Neural cell (in vitro differentiated cells): Measurements from ENCODE around the gene BBOF1. TPM values are rescaled to one million over a fixed set of nuclear protein-coding genes. Genes with fewer than 3 reads are reported as not detected.

ENCODE experiments used
- H2AFZ ChIP-seq: fragments of 200-600, 300-800 bp; sonication (generic), shearing (Covaris generic); 2 replicates; pipeline ENCODE4 v1.6.0; 2014; ENCODE audit warnings: low read depth, mild to moderate bottlenecking, antibody characterized with exemption, low read length, moderate library complexity
- H3F3A ChIP-seq: fragments of 200-600 bp; shearing (Covaris generic); 2 replicates; pipeline ENCODE4 v1.6.1; 2016; ENCODE audit warnings: mild to moderate bottlenecking, moderate library complexity, mixed read lengths, antibody characterized with exemption, low read length; ENCODE audit not compliant: insufficient read depth, poor library complexity, severe bottlenecking
- H3K27ac ChIP-seq: fragments of 200-600, 300-800 bp; sonication (generic), shearing (Covaris generic); 2 replicates; pipeline ENCODE4 v1.5.1; 2014; ENCODE audit warnings: mild to moderate bottlenecking, low read length, moderate library complexity
- H3K27me3 ChIP-seq: fragments of 300-800, 200-600 bp; sonication (generic), shearing (Covaris generic); 2 replicates; pipeline ENCODE4 v1.6.0; 2014; ENCODE audit warnings: mild to moderate bottlenecking, low read depth, low read length, moderate library complexity; ENCODE audit not compliant: insufficient read depth
- H3K36me3 ChIP-seq: fragments of 300-800, 200-600 bp; sonication (generic), shearing (Covaris generic); 2 replicates; pipeline ENCODE4 v1.5.1; 2014; ENCODE audit warnings: mild to moderate bottlenecking, antibody characterized with exemption, low read length, moderate library complexity; ENCODE audit not compliant: insufficient read depth
- H3K4me2 ChIP-seq: fragments of 300-800, 200-600 bp; sonication (generic), shearing (Covaris generic); 2 replicates; pipeline ENCODE4 v1.6.0; 2014; ENCODE audit warnings: mild to moderate bottlenecking, low read length
- H3K4me3 ChIP-seq: fragments of 300-800, 200-600 bp; sonication (generic), shearing (Covaris generic); 2 replicates; pipeline ENCODE4 v1.5.1; 2014; ENCODE audit warnings: mild to moderate bottlenecking, low read length, moderate library complexity
- H3K79me2 ChIP-seq: fragments of 200-600 bp; shearing (Covaris generic); replicated peaks from 2 replicates; pipeline ENCODE4 v1.6.0; 2014; ENCODE audit warnings: mild to moderate bottlenecking, low read length, moderate library complexity; ENCODE audit not compliant: insufficient read depth
- H3K9ac ChIP-seq: fragments of 300-800, 200-600 bp; sonication (generic), shearing (Covaris generic); 2 replicates; pipeline ENCODE4 v1.6.1; 2016; ENCODE audit warnings: mild to moderate bottlenecking, low read length, mixed read lengths
- H3K9me2 ChIP-seq: fragments of 200-600 bp; shearing (Covaris generic); 2 replicates; pipeline ENCODE4 v1.6.1; 2016; ENCODE audit warnings: mild to moderate bottlenecking, low read length, mixed read lengths; ENCODE audit not compliant: insufficient read depth
- H3K9me3 ChIP-seq: fragments of 200-600, 300-800 bp; sonication (generic), shearing (Covaris generic); 2 replicates; pipeline ENCODE4 v1.6.1; 2016; ENCODE audit warnings: mild to moderate bottlenecking, mixed run types, low read length, moderate library complexity, mixed read lengths
- H4K20me1 ChIP-seq: fragments of 200-600 bp; shearing (Covaris generic); 2 replicates; pipeline ENCODE4 v1.6.1; 2016; ENCODE audit warnings: mild to moderate bottlenecking, mixed run types; ENCODE audit not compliant: insufficient read depth
- CTCF ChIP-seq: fragments of 450-650 bp; IDR thresholded peaks from 2 replicates; pipeline ENCODE4 v1.5.1; 2014; ENCODE audit warnings: antibody characterized with exemption, mild to moderate bottlenecking, moderate library complexity; ENCODE audit not compliant: poor library complexity, severe bottlenecking
- EP300 ChIP-seq: fragments of 450-650 bp; conservative IDR thresholded peaks from 2 replicates; pipeline ENCODE4 v1.6.1; 2014; ENCODE audit warnings: antibody characterized with exemption, mild to moderate bottlenecking, moderate library complexity; ENCODE audit not compliant: poor library complexity, severe bottlenecking
- MXI1 ChIP-seq: fragments of 450-650 bp; conservative IDR thresholded peaks from 2 replicates; pipeline ENCODE4 v1.6.1; 2014; ENCODE audit warnings: antibody characterized with exemption, mild to moderate bottlenecking; ENCODE audit not compliant: poor library complexity, severe bottlenecking
- RAD21 ChIP-seq: fragments of 450-650 bp; conservative IDR thresholded peaks from 2 replicates; pipeline ENCODE4 v1.6.1; 2014; ENCODE audit warnings: antibody characterized with exemption, mild to moderate bottlenecking, moderate library complexity
- REST ChIP-seq: IDR thresholded peaks from 2 replicates; pipeline ENCODE4 v1.6.1; 2012; ENCODE audit warnings: borderline replicate concordance
- polyA plus RNA-seq: library from polyadenylated mRNA; depleted of rRNA; stranded (reverse); fragments of >200 nt; gene quantifications from 2 replicates; pipeline ENCODE4 v1.2.3, GENCODE V29; 2014

Gene BBOF1
- polyA plus RNA-seq, 1 donor from 2014 or later: 51.4 TPM

- H3K79me2 ChIP-seq: peaks cover 15% of the 10 kb centered on the region
- TF ChIP-seq REST: no peak
- no peak for TF ChIP-seq EP300
Observed at GRCh38 chr14:74089251-74090020, 70.3 kb downstream of the BBOF1 start.

GRCh38 chr14:74105381-74105780, 86.2 kb downstream of the BBOF1 start:
- Histone ChIP-seq H2AFZ (no peak overlapping the region), H3F3A (no peaks in the 10 kb centered on the region), H4K20me1 (no peaks in the 10 kb centered on the region), H3K36me3 (peaks cover 6% of the 10 kb centered on the region), H3K27me3 (no peaks in the 10 kb centered on the region), H3K27ac (no peak overlapping the region), H3K9me3 (no peaks in the 10 kb centered on the region), H3K9me2 (no peaks in the 10 kb centered on the region), H3K79me2 (no peaks in the 10 kb centered on the region), H3K4me2 (no peak overlapping the region), H3K4me3 (no peak overlapping the region), H3K9ac (no peak overlapping the region)
- no peak for TF ChIP-seq EP300
- TF ChIP-seq MXI1: no peak
- TF ChIP-seq CTCF: no peak
- no peak for TF ChIP-seq RAD21
- TF ChIP-seq REST: no peak

More at GRCh38 chr14:74089251-74090020, 70.3 kb downstream of the BBOF1 start:
- no peak overlapping the region for H2AFZ ChIP-seq
- no peaks in the 10 kb centered on the region for H3K9me2 ChIP-seq
- H4K20me1 ChIP-seq: no peaks in the 10 kb centered on the region
- H3F3A ChIP-seq: no peaks in the 10 kb centered on the region
- no peaks in the 10 kb centered on the region for H3K9me3 ChIP-seq
- H3K4me2 ChIP-seq: no peak overlapping the region
- no peak overlapping the region for H3K27ac ChIP-seq
- H3K27me3 ChIP-seq: no peaks in the 10 kb centered on the region
- no peak overlapping the region for H3K9ac ChIP-seq
- H3K4me3 ChIP-seq: no peak overlapping the region
- H3K36me3 ChIP-seq: no peaks in the 10 kb centered on the region
